ENCODE results near the gene RPL7A.
"Not testable (repeated sequence)": the region's sequence is repeated elsewhere in the genome, so short reads cannot be mapped to it uniquely, and the experiment has no call there.

DNA sequence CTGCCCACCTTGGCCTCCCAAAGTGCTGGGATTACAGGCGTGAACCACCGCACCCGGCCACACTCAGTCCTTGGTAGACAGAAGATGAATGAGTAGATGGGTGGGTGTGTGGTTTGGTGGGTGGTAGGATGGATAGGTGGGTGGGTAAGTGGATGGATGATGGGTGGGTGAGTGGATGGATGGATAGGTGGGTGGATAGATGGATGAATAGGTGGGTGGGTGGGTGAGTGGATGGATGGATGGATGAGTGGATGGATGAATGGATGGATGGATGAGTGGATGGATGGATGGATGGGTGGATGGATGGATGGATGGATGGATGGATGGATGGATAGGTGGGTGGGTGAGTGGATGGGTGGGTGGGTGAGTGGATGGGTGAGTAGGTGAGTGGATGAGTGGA, 44.3 kb downstream of the RPL7A start:
- TF ChIP-seq POLR2A (IDR thresholded peaks at IDR 0.05; ENCODE audit: low read depth, low read length); CTCF (conservative IDR thresholded peaks at IDR 0.05; ENCODE audit: low read depth, low read length); BHLHE40 (IDR thresholded peaks at IDR 0.05; ENCODE audit: low read depth, low read length); RCOR1 (IDR thresholded peaks at IDR 0.05; ENCODE audit: insufficient replicate concordance, low read length); FOS (IDR thresholded peaks at IDR 0.05; ENCODE audit: low read depth, low read length): not testable (repeated sequence)

Data from IMR-90 (cell line).